GM18951 (cell line): ENCODE measurements around the gene GSG1L2.

Experiments used
- POLR2A ChIP-seq: IDR thresholded peaks from 4 replicates; pipeline ENCODE4 v1.6.1; 2011; ENCODE audit warnings: mild to moderate bottlenecking; ENCODE audit not compliant: insufficient read length, insufficient read depth; ENCODE audit errors: extremely low read depth
- in situ Hi-C: fragments of 300-500 bp; cut with MboI; formaldehyde crosslinking; loops from one replicate; pipeline ENCODE4 v1.12.0; 2022; ENCODE audit warnings: low sequenced_read_pairs, mixed read lengths, inconsistent platforms; ENCODE audit not compliant: unreplicated experiment

Gene GSG1L2

DNA sequence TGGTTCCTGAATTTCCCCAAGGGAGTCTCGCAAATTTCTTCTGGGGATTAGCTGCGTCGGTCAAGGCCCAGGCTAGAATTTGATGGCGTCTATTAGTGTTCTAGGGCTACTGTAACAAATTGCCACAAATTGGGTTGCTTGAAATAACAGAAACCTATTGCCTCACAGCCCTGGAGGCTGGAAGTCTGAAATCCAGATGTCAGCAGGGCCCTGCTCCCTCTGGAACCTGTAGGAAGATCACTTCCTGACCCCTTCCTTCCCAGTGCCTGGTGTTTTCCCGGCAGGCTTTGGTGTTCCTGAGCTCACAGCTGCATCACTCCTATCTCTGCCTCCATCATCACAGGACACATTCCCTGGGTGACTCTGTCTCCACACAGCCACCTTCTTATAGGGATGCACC is 54.9 kb downstream of the GSG1L2 start:
- in situ Hi-C loops, result no loop called here
- TF ChIP-seq POLR2A, result no peak

GRCh38 chr17:9765322-9765721 is 56.6 kb downstream of the GSG1L2 start:
- in situ Hi-C loops, result no loop called here
- TF ChIP-seq POLR2A, result no peak

DNA sequence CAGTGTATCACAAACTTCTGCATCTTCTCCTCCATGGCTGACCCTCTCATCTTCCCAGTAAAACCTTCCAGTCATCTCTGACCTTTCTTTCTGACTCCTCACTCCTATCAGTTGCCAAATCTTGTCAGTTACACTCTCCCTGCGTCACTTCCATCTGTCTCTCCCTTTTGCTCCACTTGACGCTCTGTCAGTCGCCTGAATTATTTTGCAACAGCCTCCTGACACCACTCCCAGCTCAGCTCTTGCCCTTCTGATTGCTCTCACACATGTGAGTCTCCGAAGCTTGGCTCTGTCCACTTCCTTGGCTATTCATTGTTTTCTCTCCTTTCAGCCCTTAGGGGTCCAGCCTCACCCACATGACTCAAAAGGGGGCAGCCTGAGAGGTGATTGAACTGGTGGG is 58.2 kb downstream of the GSG1L2 start:
- TF ChIP-seq POLR2A, result no peak
- in situ Hi-C loops, result no loop called here

GRCh38 chr17:9760266-9760665 is 61.6 kb downstream of the GSG1L2 start:
- in situ Hi-C loops, result no loop called here
- no peak for TF ChIP-seq POLR2A

- in situ Hi-C loops, result no loop called here
- TF ChIP-seq POLR2A, result no peak
Measured at GRCh38 chr17:9755083-9755482, 66.8 kb downstream of the GSG1L2 start.
